NCI-H1417 (cell line): ENCODE results near the gene RILPL2.
"Not testable (repeated sequence)": the region's sequence is repeated elsewhere in the genome, so short reads cannot be mapped to it uniquely, and the experiment has no call there.

Source experiments
- DNase-seq, 3 experiments: peaks; one replicate each; lab custom pipeline; 2025; lab: John Stamatoyannopoulos, UW

The RILPL2 gene, protein sequence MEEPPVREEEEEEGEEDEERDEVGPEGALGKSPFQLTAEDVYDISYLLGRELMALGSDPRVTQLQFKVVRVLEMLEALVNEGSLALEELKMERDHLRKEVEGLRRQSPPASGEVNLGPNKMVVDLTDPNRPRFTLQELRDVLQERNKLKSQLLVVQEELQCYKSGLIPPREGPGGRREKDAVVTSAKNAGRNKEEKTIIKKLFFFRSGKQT

GRCh38 chr12:123436017-123436964, at the start of gene RILPL2:
TSS of gene RILPL2 (minus strand) at chr12:123436684. CDS start at chr12:123436420, 264 bp downstream.
- peak; percentile 42 to 78 (median 66) for DNase-seq

GRCh38 chr12:123485756-123486155, 49.3 kb upstream of the RILPL2 start:
- no peak for DNase-seq

- no peak for DNase-seq
These were observed 47.2 kb upstream of the RILPL2 start for GRCh38 chr12:123483602-123484248.

DNA sequence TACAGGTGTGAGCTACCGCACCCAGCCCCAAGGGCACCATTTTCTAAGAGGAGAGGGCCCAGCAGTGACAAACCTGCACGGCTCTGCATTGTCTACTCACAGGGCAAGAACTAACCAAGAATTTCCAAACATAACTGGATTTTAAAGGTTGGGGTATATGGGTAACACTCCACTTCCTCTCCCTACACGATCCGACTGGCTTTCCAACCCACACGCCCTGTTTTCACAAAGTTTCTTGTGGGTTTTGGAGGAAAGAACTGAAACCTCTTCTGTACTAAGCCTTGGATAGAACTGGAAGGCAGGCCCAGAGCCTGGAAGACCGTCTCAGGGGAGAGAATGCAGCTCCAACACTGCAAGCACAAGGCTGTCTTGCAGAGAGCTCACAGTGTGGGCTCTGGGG, 46.4 kb upstream of the RILPL2 start:
- no peak for DNase-seq

DNA sequence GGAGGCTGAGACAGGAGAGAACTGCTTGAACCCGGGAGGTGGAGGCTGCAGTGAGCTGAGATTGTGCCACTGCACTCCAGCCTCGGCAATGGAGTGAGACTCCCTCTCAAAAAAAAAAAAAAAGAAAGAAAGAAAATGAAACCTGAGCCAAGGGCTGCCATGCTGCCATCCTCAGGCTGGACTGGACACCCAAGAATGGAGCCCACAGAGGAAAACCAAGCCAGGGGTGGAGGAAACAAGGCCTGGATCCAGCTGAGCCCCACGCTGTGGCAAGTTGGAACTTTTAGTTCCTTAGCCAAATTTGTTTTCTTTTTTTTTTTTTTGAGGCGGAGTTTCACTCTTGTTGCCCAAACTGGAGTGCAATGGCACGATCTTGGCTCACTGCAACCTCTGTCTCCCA, 44.8 kb upstream of the RILPL2 start:
- not testable (repeated sequence) for DNase-seq

GRCh38 chr12:123479442-123480180, 43.1 kb upstream of the RILPL2 start:
- DNase-seq = no peak

DNA sequence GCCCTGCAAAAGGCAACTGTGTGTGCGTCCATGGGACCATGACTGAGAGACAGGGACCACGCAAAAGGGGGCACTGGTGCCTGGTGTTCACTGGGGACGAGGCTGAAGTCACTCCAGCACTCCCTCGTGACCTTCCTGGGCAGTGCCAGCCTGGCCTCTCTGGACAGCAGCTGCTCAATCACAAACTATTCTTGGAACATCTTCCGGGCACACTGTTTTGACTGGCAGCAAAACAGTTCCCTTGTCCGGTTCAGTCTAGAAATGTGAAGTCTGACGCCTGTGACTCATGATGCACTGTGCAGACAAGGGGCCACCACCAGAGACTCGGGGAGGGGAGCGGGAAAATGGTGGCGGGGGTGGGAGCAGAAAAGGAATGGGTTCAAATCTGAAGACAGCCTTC, 42.3 kb upstream of the RILPL2 start:
- DNase-seq = no peak

GRCh38 chr12:123478069-123478468, 41.6 kb upstream of the RILPL2 start:
- DNase-seq = no peak

DNA sequence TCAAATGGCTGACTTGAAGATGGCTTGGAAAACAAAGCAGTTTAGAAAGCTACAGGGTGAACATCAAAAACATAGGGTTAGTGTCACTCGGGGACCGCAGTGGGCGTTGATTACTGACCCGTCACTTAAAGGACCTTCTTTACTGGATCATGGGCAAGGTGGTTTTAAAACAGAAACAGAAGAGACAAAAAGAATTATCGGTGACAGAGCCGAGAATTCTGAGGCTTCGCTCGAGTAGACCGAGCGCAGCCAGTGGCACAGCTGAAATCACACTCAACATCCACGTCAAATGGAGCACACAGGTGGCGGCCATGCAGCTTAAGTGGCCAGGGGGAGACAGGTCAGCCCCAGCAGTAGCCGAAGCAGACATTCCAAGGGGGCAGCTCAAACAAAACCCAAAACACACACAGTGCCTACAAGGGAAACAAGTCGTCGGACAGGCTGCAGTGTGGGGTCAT, 38.8 kb upstream of the RILPL2 start:
- DNase-seq = no peak

- peak in 2 of 3 experiments; percentile 18 to 50 for DNase-seq
These were observed 38.2 kb upstream of the RILPL2 start for GRCh38 chr12:123474485-123475245.

DNA sequence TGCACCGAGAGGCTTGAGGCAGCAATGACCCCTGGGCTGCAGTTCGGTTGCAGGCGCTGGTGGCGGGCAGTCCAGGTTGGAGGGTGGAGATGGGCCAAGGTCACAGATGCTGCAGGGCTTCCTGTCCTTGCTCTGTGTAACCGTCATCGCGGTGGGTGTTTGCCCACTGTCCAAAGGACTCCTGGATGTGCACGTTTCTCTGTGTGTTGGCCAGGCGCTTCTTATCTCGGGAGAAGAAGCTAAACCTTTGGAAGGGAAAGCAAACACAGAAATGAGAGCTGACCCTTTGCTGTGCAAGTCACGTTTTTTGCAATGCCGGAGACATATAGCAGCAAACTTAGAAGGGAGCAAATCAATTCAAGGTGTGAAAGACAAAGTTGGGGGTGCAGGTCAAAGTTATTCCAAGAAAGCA, 36.0 kb upstream of the RILPL2 start:
- no peak for DNase-seq

DNA sequence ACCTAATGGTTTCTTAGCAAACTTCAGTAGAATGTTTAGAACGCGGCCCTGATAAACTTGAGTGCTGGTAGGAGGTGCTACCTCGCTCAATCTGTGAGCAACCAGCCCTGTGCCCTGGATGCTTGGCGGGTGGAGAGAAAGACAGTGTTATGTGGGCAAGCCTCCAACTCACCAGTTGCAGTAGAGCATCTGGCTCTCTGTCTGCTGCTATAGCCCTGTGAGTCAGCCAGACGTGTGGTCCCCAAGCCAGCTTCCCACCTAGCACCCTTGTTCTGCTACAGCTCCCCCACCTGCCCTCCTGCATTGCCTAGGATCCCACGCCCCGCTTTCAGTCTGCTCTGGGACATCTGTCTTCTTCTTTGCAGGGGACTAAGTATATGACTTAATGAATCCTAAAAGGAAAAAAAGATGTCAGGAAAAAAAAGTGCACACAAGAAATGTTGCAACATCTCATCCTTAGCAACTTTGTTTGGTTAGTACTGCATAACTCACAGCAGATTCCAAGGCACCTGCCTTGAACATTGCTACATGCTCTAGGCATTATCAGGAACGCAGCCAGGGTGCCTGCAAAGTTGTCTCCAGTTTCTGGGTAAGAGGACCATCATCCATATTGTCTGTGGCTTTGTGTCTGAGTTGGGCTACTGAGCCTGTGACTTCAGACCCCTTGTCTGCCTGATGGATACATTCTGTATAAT, 35.0 kb upstream of the RILPL2 start:
- DNase-seq = no peak

GRCh38 chr12:123469978-123470377, 33.5 kb upstream of the RILPL2 start:
- DNase-seq = no peak

DNA sequence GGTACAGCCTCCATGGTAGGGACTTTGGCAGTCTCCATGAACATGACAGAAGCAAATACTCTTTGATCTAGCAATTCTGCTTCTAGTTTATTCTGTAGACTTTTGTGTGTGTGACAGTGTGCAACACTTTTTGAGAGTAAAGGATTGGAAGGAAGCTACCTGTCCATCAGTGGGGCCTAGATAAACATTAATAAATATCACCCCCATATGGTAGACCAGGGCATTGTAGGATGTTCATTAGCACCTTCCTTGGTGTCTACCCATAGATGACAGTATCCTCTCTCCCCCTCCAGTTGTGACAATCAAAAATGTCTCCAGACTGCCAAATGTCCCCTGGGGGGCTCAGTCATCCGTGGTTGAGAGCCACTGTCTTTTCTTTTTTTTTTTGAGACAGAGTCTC, 32.3 kb upstream of the RILPL2 start:
- no peak for DNase-seq

DNA sequence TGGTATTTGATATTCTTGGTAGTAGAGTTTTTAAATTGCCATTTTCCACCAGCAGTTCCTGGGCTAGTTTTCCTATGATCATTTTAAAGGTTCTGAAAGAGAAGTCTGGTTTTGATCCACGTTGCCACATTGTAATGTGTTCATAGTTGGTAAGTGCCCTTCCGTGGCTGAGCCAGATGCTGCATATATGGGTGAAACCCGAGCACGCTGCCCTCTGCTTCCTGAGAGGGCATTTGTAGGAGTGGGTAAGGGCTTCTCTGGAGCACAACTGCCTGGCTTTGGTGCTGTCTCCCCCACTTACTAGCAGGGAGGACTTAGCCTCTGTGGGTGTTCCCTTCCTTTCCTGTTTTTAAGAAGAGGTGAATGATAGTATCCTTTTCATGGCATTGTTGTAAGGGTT, 28.6 kb upstream of the RILPL2 start:
- DNase-seq = no peak

GRCh38 chr12:123463174-123463573, 26.7 kb upstream of the RILPL2 start:
- DNase-seq = not testable (repeated sequence)

DNA sequence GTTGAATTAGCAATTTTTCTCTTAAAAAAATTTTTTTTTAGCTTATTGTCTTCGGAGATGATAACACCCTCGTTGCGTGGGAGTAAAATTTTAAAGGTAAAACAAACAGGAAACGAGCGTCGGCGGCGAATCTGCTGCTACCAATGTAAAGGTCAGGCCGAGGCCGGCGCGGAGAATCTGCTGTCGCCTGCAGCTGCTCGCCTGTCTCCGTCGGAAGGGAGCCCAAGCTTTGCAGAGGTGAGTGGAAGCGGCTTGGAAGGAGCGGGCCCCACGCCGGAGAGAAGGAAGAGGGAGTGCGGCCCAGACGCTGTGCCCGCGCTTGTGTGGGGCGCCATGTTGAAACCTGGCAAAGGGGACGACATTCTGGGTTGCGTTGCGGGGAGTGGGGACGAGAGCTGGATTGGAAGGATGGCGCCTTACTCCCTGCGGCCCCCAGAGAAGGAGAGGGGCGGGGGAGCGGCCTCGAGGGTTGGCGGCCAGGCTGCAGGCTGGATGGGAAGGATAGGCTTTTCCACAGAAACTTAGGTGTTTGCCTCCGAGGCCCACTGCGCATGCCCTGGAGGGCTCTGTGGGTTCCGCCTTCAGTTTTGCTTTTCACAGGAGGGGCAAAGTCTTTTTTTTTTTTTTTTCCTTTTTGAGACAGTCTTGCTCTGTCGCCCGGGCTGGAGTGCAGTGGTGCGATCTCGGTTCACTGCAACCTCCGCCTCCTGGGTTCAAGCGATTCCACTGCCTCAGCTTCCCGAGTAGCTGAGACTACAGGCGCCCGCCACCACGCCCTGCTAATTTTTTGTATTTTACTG, 21.7 kb upstream of the RILPL2 start, which contains the start of gene SNRNP35:
Gene SNRNP35, plus strand, starts transcription at position 160 of the 800 bp plus-strand sequence. CDS start 7,402 bp downstream, outside the sequence.
- DNase-seq = peak; percentile 88 to 96 (median 96)

- DNase-seq = peak in 2 of 3 experiments; percentile 12 to 37
These were observed 16.7 kb upstream of the RILPL2 start for GRCh38 chr12:123453165-123453564.

DNA sequence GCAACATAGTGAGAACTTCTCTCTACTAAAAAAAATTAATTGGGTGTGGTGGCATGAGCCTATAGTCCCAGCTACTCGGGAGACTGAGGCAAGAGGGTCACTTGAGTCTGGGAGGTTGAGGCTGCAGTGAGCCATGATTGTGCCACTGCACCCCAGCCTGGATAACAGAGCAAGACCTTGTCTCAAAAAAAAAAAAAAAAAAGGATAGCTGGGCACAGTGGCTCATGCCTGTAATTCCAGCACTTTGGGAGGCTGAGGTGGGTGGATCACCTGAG, 15.7 kb upstream of the RILPL2 start:
- peak in 1 of 3 experiments; percentile 30 for DNase-seq

DNA sequence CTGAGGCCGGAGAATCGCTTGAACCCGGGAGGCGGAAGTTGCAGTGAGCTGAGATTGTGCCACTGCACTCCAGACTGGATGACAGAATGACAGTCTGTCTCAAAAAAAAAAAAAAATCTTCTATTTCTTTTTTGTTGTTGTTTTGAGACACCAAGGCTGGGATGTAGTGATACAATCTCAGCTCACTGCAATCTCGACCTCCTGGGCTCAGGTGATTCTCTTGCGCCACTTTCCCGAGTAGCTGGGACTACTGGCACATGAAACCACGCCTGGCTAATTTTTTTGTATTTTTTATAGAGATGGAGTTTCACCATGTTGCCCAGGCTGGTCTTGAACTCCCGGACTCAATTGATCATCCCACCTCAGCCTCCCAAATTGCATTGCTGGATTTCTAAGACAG, 14.2 kb upstream of the RILPL2 start:
- no peak for DNase-seq
